Stomach (tissue), 9 donors: ENCODE results near the gene RABGEF1. TPM values are rescaled to one million over a fixed set of nuclear protein-coding genes. Genes with fewer than 3 reads are reported as not detected.
"Not testable (repeated sequence)": the region's sequence is repeated elsewhere in the genome, so short reads cannot be mapped to it uniquely, and the experiment has no call there.

Experiments
- DNase-seq, 2 donors: peaks; one replicate each; pipeline versions ENCODE4 v3.0.0 to v3.0.0-alpha.2; 2013 to 2019
- H3K27ac ChIP-seq, 5 donors: fragments of 200-600 bp in 4 of 5; sonication (generic) in 4 of 5; one replicate each; pipeline ENCODE4 v1.5.1; 2013 to 2019; ENCODE audit warnings: mild to moderate bottlenecking in 1 of 5, moderate library complexity in 1 of 5
- H3K27me3 ChIP-seq, 3 donors: fragments of 200-600 bp; sonication (generic); one replicate each; pipeline ENCODE4 v1.5.1; 2017 to 2019; ENCODE audit warnings: mixed run types in 1 of 3
- H3K36me3 ChIP-seq, 4 donors: fragments of 200-600 bp; sonication (generic); 1 replicate in 3 of 4; 2 replicates in 1 of 4; pipeline ENCODE4 v1.5.1; 2016 to 2019
- H3K4me1 ChIP-seq, 4 donors: fragments of 200-600 bp; sonication (generic); one replicate each; pipeline ENCODE4 v1.5.1; 2016 to 2019
- H3K4me3 ChIP-seq, 4 donors: fragments of 200-600 bp; sonication (generic) in 3 of 4; one replicate each; pipeline ENCODE4 v1.5.1; 2016 to 2019; ENCODE audit warnings: mild to moderate bottlenecking in 1 of 4
- H3K9me3 ChIP-seq, 4 donors: fragments of 200-600 bp; sonication (generic); one replicate each; pipeline ENCODE4 v1.5.1; 2016 to 2019
- EP300 ChIP-seq: sonication (generic); formaldehyde crosslinking; IDR thresholded peaks from one replicate; pipeline ENCODE4 v1.6.1; 2017; ENCODE audit warnings: antibody characterized with exemption
- POLR2A ChIP-seq, 4 donors: fragments of 450-650 bp; IDR thresholded peaks; one replicate each; pipeline ENCODE4 v1.6.1; 2016; ENCODE audit warnings: antibody characterized with exemption in 4 of 4, control low read depth in 2 of 4, mild to moderate bottlenecking in 1 of 4, moderate library complexity in 1 of 4
- POLR2AphosphoS5 ChIP-seq, 3 donors: sonication (generic); formaldehyde crosslinking; IDR thresholded peaks; one replicate each; pipeline ENCODE4 v1.6.1; 2016; ENCODE audit warnings: antibody characterized with exemption in 3 of 3
- WGBS, 5 donors: extraction: QIAGEN DNeasy Blood & Tissue Kit in 3 of 5; methylation state at CpG; one replicate each; pipeline versions ENCODE4 v1.1.5 to v1.1.7; 2013 to 2018; 5-methylcytosine and 5-hydroxymethylcytosine counted together
- intact Hi-C: fragments of 100-400 bp; cut with DNase I; formaldehyde crosslinking; loops from one replicate; pipeline ENCODE4 v1.15.1; 2023; ENCODE audit warnings: low total_unique reads
- polyA plus RNA-seq, 3 donors: library from polyadenylated mRNA; stranded (reverse); fragments of 200-250 nt; gene quantifications; one replicate each; pipeline ENCODE4 v1.2.3, GENCODE V29; 2013
- total RNA-seq, 5 donors: library from RNA; depleted of rRNA; stranded (reverse); fragments of >200 nt; gene quantifications; one replicate each; pipeline versions ENCODE4 v1.1.0 to v1.2.3, GENCODE V29; 2014 to 2016
- TF ChIP-seq, protein P1 (sequence below), 7 experiments: fragments of 450-650 bp in 4 of 7; fragments of 200-600 bp in 3 of 7; sonication (generic) in 3 of 7; IDR thresholded peaks; one replicate each; pipeline ENCODE4 v1.5.1; 2016 to 2019; ENCODE audit warnings: antibody characterized with exemption in 7 of 7, control low read depth in 2 of 7, mild to moderate bottlenecking in 1 of 7
- donor health status: healthy with polysubstance abuse.
- donor health status: Bipolar disorder and iron deficiency.
- donor health status: healthy.

The RABGEF1 gene
- total and polyA plus RNA-seq, 8 donors = 10.1 to 61.6 (median 20.8) TPM

GRCh38 chr7:66837007-66837406 is 96.5 kb downstream of the RABGEF1 start:
- Histone ChIP-seq H3K27ac (no peak overlapping the region), H3K36me3 (no peaks in the 10 kb centered on the region), H3K9me3 (peaks cover 0 to 8% (median 0%) of the 10 kb centered on the region in 4 donors), H3K4me3 (no peak overlapping the region), H3K27me3 (no peaks in the 10 kb centered on the region), H3K4me1 (no peaks in the 10 kb centered on the region)
- TF ChIP-seq, protein P1, sequence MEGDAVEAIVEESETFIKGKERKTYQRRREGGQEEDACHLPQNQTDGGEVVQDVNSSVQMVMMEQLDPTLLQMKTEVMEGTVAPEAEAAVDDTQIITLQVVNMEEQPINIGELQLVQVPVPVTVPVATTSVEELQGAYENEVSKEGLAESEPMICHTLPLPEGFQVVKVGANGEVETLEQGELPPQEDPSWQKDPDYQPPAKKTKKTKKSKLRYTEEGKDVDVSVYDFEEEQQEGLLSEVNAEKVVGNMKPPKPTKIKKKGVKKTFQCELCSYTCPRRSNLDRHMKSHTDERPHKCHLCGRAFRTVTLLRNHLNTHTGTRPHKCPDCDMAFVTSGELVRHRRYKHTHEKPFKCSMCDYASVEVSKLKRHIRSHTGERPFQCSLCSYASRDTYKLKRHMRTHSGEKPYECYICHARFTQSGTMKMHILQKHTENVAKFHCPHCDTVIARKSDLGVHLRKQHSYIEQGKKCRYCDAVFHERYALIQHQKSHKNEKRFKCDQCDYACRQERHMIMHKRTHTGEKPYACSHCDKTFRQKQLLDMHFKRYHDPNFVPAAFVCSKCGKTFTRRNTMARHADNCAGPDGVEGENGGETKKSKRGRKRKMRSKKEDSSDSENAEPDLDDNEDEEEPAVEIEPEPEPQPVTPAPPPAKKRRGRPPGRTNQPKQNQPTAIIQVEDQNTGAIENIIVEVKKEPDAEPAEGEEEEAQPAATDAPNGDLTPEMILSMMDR (IDR thresholded peaks at IDR 0.05) = peak in 2 of 7 experiments; percentile 24 to 31
- TF ChIP-seq POLR2AphosphoS5 (IDR thresholded peaks at IDR 0.05) = no peak
- 27 to 32% (median 30%) methylated on average over 5 of the region's 5 CpGs for WGBS, 5 donors
- intact Hi-C loops = no loop called here
- DNase-seq = peak; percentile 28 to 46

GRCh38 chr7:66837661-66838060 is 97.1 kb downstream of the RABGEF1 start:
- no peak for DNase-seq
- Histone ChIP-seq H3K27me3 (no peaks in the 10 kb centered on the region), H3K4me3 (no peak overlapping the region), H3K36me3 (no peaks in the 10 kb centered on the region), H3K4me1 (no peaks in the 10 kb centered on the region), H3K27ac (no peak overlapping the region), H3K9me3 (peaks cover 0 to 8% (median 0%) of the 10 kb centered on the region in 4 donors)
- 86 to 94% (median 93%) methylated on average over 8 to 9 of the region's 9 CpGs for WGBS, 5 donors
- TF ChIP-seq EP300 (no peak), POLR2AphosphoS5 (IDR thresholded peaks at IDR 0.05) (no peak), POLR2A (IDR thresholded peaks at IDR 0.05) (no peak)
- TF ChIP-seq, protein P1 (IDR thresholded peaks at IDR 0.05) = no peak
- intact Hi-C loops = no loop called here

- WGBS, 5 donors = 74 to 80% (median 75%) methylated on average over 7 to 8 of the region's 8 CpGs
- no peaks in the 10 kb centered on the region for H3K36me3 ChIP-seq
- peaks cover 0 to 8% (median 0%) of the 10 kb centered on the region in 4 donors for H3K9me3 ChIP-seq
- intact Hi-C loops = no loop called here
- no peak overlapping the region for H3K4me3 ChIP-seq
- no peak for TF ChIP-seq POLR2A (IDR thresholded peaks at IDR 0.05)
- no peak for TF ChIP-seq POLR2AphosphoS5 (IDR thresholded peaks at IDR 0.05)
- H3K27ac ChIP-seq = no peak overlapping the region
- DNase-seq = no peak
- no peaks in the 10 kb centered on the region for H3K27me3 ChIP-seq
- H3K4me1 ChIP-seq = peaks cover 0 to 12% (median 10%) of the 10 kb centered on the region in 4 donors
Observed at GRCh38 chr7:66839814-66840213, 99.3 kb downstream of the RABGEF1 start.

- Histone ChIP-seq H3K9me3 (peaks cover 0 to 8% (median 0%) of the 10 kb centered on the region in 4 donors), H3K4me3 (no peak overlapping the region), H3K27me3 (no peaks in the 10 kb centered on the region), H3K4me1 (peaks cover under 1 to 14% (median 12%) of the 10 kb centered on the region in 4 donors), H3K27ac (no peak overlapping the region), H3K36me3 (no peaks in the 10 kb centered on the region)
- TF ChIP-seq POLR2A (IDR thresholded peaks at IDR 0.05) = no peak
- TF ChIP-seq, protein P1 (IDR thresholded peaks at IDR 0.05) = no peak
- TF ChIP-seq POLR2AphosphoS5 (IDR thresholded peaks at IDR 0.05) = no peak
- no peak for TF ChIP-seq EP300
- intact Hi-C loops = no loop called here
- DNase-seq = no peak
- 86 to 94% (median 89%) methylated on average over 5 of the region's 5 CpGs for WGBS, 5 donors
Observed at GRCh38 chr7:66840316-66840715, 99.8 kb downstream of the RABGEF1 start.

- WGBS, 5 donors = 89 to 98% (median 96%) methylated on average over 5 of the region's 5 CpGs
Observed at GRCh38 chr7:66841898-66842297, 101.4 kb downstream of the RABGEF1 start.

GRCh38 chr7:66843492-66843891 is 103.0 kb downstream of the RABGEF1 start:
- H3K27me3 ChIP-seq, H3K9me3 ChIP-seq, intact Hi-C loops, H3K36me3 ChIP-seq, DNase-seq: not testable (repeated sequence)
- 64 to 80% (median 67%) methylated on average over 7 of the region's 7 CpGs for WGBS, 5 donors
- Histone ChIP-seq H3K4me1 (peaks cover 7 to 31% (median 19%) of the 10 kb centered on the region in 4 donors), H3K4me3 (peak overlapping the region in 2 of 4 donors; percentile 79), H3K27ac (peak overlapping the region in 3 of 5 donors; percentile 92 to 95 (median 93))

More at GRCh38 chr7:66841898-66842297, 101.4 kb downstream of the RABGEF1 start:
- peaks cover 7 to 22% (median 19%) of the 10 kb centered on the region in 4 donors for H3K4me1 ChIP-seq
- no peak overlapping the region for H3K27ac ChIP-seq
- intact Hi-C loops = no loop called here
- no peaks in the 10 kb centered on the region for H3K36me3 ChIP-seq
- no peak overlapping the region for H3K4me3 ChIP-seq
- TF ChIP-seq EP300 = no peak
- no peak for TF ChIP-seq POLR2AphosphoS5 (IDR thresholded peaks at IDR 0.05)
- peaks cover 0 to 2% (median 0%) of the 10 kb centered on the region in 4 donors for H3K9me3 ChIP-seq
- no peak for DNase-seq
- H3K27me3 ChIP-seq = no peaks in the 10 kb centered on the region
